IMR-90 (cell line): Measurements from ENCODE around the gene BANF1. TPM values are rescaled to one million over a fixed set of nuclear protein-coding genes. Genes with fewer than 3 reads are reported as not detected.

Experiments
- ATAC-seq: fragments of 200-7000 bp; cut with Tn5 transposase; 2 replicates; pipeline ENCODE4 v1.9.1; 2020; ENCODE audit warnings: low read depth, mild to moderate bottlenecking, moderate library complexity
- BruUV-seq: library from RNA; stranded (reverse); fragments of 400-500 nt; replicated peaks from 2 replicates; lab custom pipeline; 2021; lab: Mats Ljungman, UMichigan
- CTCF ChIA-PET: fragments of 300-600 bp; formaldehyde crosslinking; extraction: SDS; loops from one replicate; lab custom pipeline; 2021; ENCODE audit warnings: antibody characterized with exemption; lab: Yijun Ruan, JAX
- POLR2A ChIA-PET: fragments of 300-600 bp; sonication (Branson Sonifier 250); formaldehyde crosslinking; loops from one replicate; lab custom pipeline; 2022; ENCODE audit warnings: antibody characterized with exemption; ENCODE audit not compliant: unreplicated experiment; lab: Charles Lee
- DNase-seq: peaks from one replicate; pipeline ENCODE4 v3.0.0; 2013
- H2AFZ ChIP-seq: replicated peaks from 2 replicates; pipeline ENCODE3; 2013; ENCODE audit warnings: low read length, mild to moderate bottlenecking; ENCODE audit not compliant: poor library complexity
- H2AK5ac ChIP-seq: 2 replicates; pipeline ENCODE4 v1.6.1; 2013; ENCODE audit warnings: low read depth, low read length, inconsistent platforms
- H2AK9ac ChIP-seq: replicated peaks from 2 replicates; pipeline ENCODE3; 2013; ENCODE audit warnings: mild to moderate bottlenecking, low read depth, low read length, moderate library complexity; ENCODE audit not compliant: poor library complexity
- H2BK120ac ChIP-seq: 2 replicates; pipeline ENCODE4 v1.6.1; 2013; ENCODE audit warnings: low read depth, low read length, inconsistent platforms
- H2BK15ac ChIP-seq: 3 replicates; pipeline ENCODE4 v1.6.1; 2013; ENCODE audit warnings: low read depth, low read length, inconsistent platforms
- H2BK20ac ChIP-seq: 2 replicates; pipeline ENCODE4 v1.6.1; 2013; ENCODE audit warnings: low read depth, mild to moderate bottlenecking, inconsistent platforms, low read length, moderate library complexity
- H2BK5ac ChIP-seq: 2 replicates; pipeline ENCODE4 v1.6.1; 2013; ENCODE audit warnings: mild to moderate bottlenecking, low read depth, low read length, inconsistent platforms; ENCODE audit not compliant: poor library complexity, severe bottlenecking
- H3K14ac ChIP-seq: replicated peaks from 2 replicates; pipeline ENCODE4 v1.6.1; 2013; ENCODE audit warnings: low read depth, low read length, inconsistent platforms
- H3K18ac ChIP-seq: 2 replicates; pipeline ENCODE4 v1.6.1; 2013; ENCODE audit warnings: low read depth, low read length, control low read depth
- H3K23ac ChIP-seq: 2 replicates; pipeline ENCODE4 v1.6.1; 2013; ENCODE audit warnings: low read depth, low read length, inconsistent platforms
- H3K27ac ChIP-seq: 2 replicates; pipeline ENCODE4 v1.5.1; 2013; ENCODE audit warnings: mild to moderate bottlenecking, control low read depth, low read length; ENCODE audit not compliant: insufficient read depth
- H3K27me3 ChIP-seq: 2 replicates; pipeline ENCODE4 v1.6.1; 2013; ENCODE audit warnings: low read length; ENCODE audit not compliant: control insufficient read depth, insufficient read depth
- H3K36me3 ChIP-seq: 2 replicates; pipeline ENCODE4 v1.6.1; 2013; ENCODE audit warnings: low read length, mixed read lengths; ENCODE audit not compliant: control insufficient read depth, insufficient read depth
- H3K4ac ChIP-seq: 2 replicates; pipeline ENCODE4 v1.6.1; 2013; ENCODE audit warnings: low read depth, low read length, inconsistent platforms
- H3K4me1 ChIP-seq: 2 replicates; pipeline ENCODE4 v1.6.1; 2013; ENCODE audit warnings: low read length, mixed read lengths; ENCODE audit not compliant: control insufficient read depth, insufficient read depth
- H3K4me2 ChIP-seq: 2 replicates; pipeline ENCODE4 v1.6.1; 2013; ENCODE audit warnings: low read depth, mild to moderate bottlenecking, control low read depth, low read length, moderate library complexity
- H3K4me3 ChIP-seq: 2 replicates; pipeline ENCODE4 v1.5.1; 2013; ENCODE audit warnings: low read depth, mild to moderate bottlenecking, control low read depth, low read length, moderate library complexity; ENCODE audit not compliant: insufficient read depth
- H3K56ac ChIP-seq: 2 replicates; pipeline ENCODE4 v1.6.1; 2013; ENCODE audit warnings: low read length, inconsistent platforms; ENCODE audit not compliant: insufficient read depth; ENCODE audit errors: extremely low read depth
- H3K79me1 ChIP-seq, 2 experiments: 2 replicates each; pipeline ENCODE4 v1.6.1; 2013; ENCODE audit warnings: low read length in 2 of 2, inconsistent platforms in 1 of 2, low read depth in 1 of 2
- H3K9ac ChIP-seq: 2 replicates; pipeline ENCODE4 v1.6.1; 2013; ENCODE audit warnings: low read depth, low read length, control low read depth
- H3K9me1 ChIP-seq: 2 replicates; pipeline ENCODE4 v1.6.1; 2013; ENCODE audit warnings: low read length, inconsistent platforms; ENCODE audit not compliant: insufficient read depth
- H3K9me3 ChIP-seq: 2 replicates; pipeline ENCODE4 v1.6.1; 2013; ENCODE audit warnings: low read length; ENCODE audit not compliant: control insufficient read depth, insufficient read depth
- H4K20me1 ChIP-seq: 2 replicates; pipeline ENCODE4 v1.6.1; 2013; ENCODE audit warnings: low read length, inconsistent platforms; ENCODE audit not compliant: insufficient read depth
- H4K5ac ChIP-seq: 2 replicates; pipeline ENCODE4 v1.6.1; 2013; ENCODE audit warnings: mild to moderate bottlenecking, low read depth, low read length, control low read depth
- H4K8ac ChIP-seq, 2 experiments: 2 replicates each; pipeline ENCODE4 v1.6.1; 2013; ENCODE audit warnings: low read depth in 2 of 2, low read length in 2 of 2, control low read depth in 1 of 2, inconsistent platforms in 1 of 2
- H4K91ac ChIP-seq: 2 replicates; pipeline ENCODE4 v1.6.1; 2013; ENCODE audit warnings: low read depth, low read length, inconsistent platforms; ENCODE audit not compliant: insufficient read depth
- BHLHE40 ChIP-seq: fragments of 150-350 bp; IDR thresholded peaks from 2 replicates; pipeline ENCODE4 v1.6.1; 2016; ENCODE audit warnings: mild to moderate bottlenecking, low read depth, low read length
- CEBPB ChIP-seq: IDR thresholded peaks from 2 replicates; pipeline ENCODE4 v1.6.1; 2012; ENCODE audit warnings: low read depth, low read length, improper control_type of control experiment
- CHD1 ChIP-seq: IDR thresholded peaks from 2 replicates; pipeline ENCODE4 v1.6.1; 2012; ENCODE audit warnings: low read depth, low read length, improper control_type of control experiment
- CTCF ChIP-seq: conservative IDR thresholded peaks from 2 replicates; pipeline ENCODE4 v1.5.1; 2012; ENCODE audit warnings: mild to moderate bottlenecking, low read depth, low read length, improper control_type of control experiment
- ELK1 ChIP-seq: fragments of 150-350 bp; IDR thresholded peaks from 2 replicates; pipeline ENCODE4 v1.6.1; 2016; ENCODE audit warnings: low read depth, mild to moderate bottlenecking, low read length, moderate library complexity, borderline replicate concordance
- FOS ChIP-seq: fragments of 150-350 bp; IDR thresholded peaks from 2 replicates; pipeline ENCODE4 v1.6.1; 2016; ENCODE audit warnings: low read depth, low read length
- MAFK ChIP-seq: IDR thresholded peaks from 2 replicates; pipeline ENCODE4 v1.6.1; 2012; ENCODE audit warnings: low read depth, low read length, improper control_type of control experiment
- MAZ ChIP-seq: IDR thresholded peaks from 2 replicates; pipeline ENCODE4 v1.6.1; 2012; ENCODE audit warnings: low read depth, mild to moderate bottlenecking, low read length, improper control_type of control experiment, moderate library complexity, borderline replicate concordance
- MXI1 ChIP-seq: IDR thresholded peaks from 2 replicates; pipeline ENCODE4 v1.6.1; 2012; ENCODE audit warnings: low read depth, mild to moderate bottlenecking, low read length, moderate library complexity, borderline replicate concordance
- NFE2L2 ChIP-seq: fragments of 150-350 bp; IDR thresholded peaks from 2 replicates; pipeline ENCODE4 v1.6.1; 2016; ENCODE audit warnings: low read depth, mild to moderate bottlenecking, low read length
- POLR2A ChIP-seq: IDR thresholded peaks from 2 replicates; pipeline ENCODE4 v1.6.1; 2012; ENCODE audit warnings: mild to moderate bottlenecking, low read depth, low read length
- RAD21 ChIP-seq: IDR thresholded peaks from 2 replicates; pipeline ENCODE4 v1.6.1; 2012; ENCODE audit warnings: low read length, improper control_type of control experiment
- USF2 ChIP-seq: fragments of 150-350 bp; IDR thresholded peaks from 2 replicates; pipeline ENCODE4 v1.6.1; 2017; ENCODE audit warnings: mild to moderate bottlenecking, antibody characterized with exemption, low read length, low read depth
- WGBS, 2 experiments: methylation state at CpG; one replicate each; pipeline versions ENCODE4 v1.1.5 to v1.1.7; 2013; ENCODE audit warnings: missing lambda C conversion rate in 2 of 2; ENCODE audit not compliant: insufficient read length in 1 of 2; ENCODE audit errors: extremely low coverage in 2 of 2; 5-methylcytosine and 5-hydroxymethylcytosine counted together
- dilution Hi-C: fragments of 300-500 bp; cut with HindIII; formaldehyde crosslinking; loops from one replicate; pipeline ENCODE4 v1.14.3; 2018; ENCODE audit warnings: low sequenced_read_pairs; ENCODE audit not compliant: unreplicated experiment
- in situ Hi-C: fragments of 300-500 bp; cut with MboI; formaldehyde crosslinking; loops from 3 replicates; pipeline ENCODE4 v1.14.3; 2019; ENCODE audit warnings: low sequenced_read_pairs, inconsistent platforms, mixed read lengths
- intact Hi-C: fragments of 100-400 bp; cut with micrococcal nuclease; formaldehyde crosslinking; loops from 2 replicates; pipeline ENCODE4 v1.10.0; 2022
- polyA plus RNA-seq, 3 experiments: library from polyadenylated mRNA; depleted of rRNA; stranded (reverse); fragments of >200 nt; gene quantifications; 2 replicates each; pipeline ENCODE4 v1.2.3, GENCODE V29; 2012; ENCODE audit warnings: low replicate concordance in 1 of 3
- total RNA-seq: library from RNA; depleted of rRNA; stranded (reverse); fragments of >200 nt; gene quantifications from 2 replicates; pipeline ENCODE4 v1.2.3, GENCODE V29; 2012

The BANF1 gene
- total and polyA plus RNA-seq, 2 of the 4 experiments (the other 2 are of a cell fraction), result 36.6 to 242 TPM

GRCh38 chr11:65961267-65962140 is 40.8 kb upstream of the BANF1 start, which contains the start of gene SART1:
TSS of gene SART1 (plus strand) at chr11:65961734. CDS start at chr11:65961781, 47 bp downstream.
- peak within 1 kb of the TSS; percentile 99 for H3K23ac ChIP-seq
- peak within 1 kb of the TSS; percentile 95 for H3K4ac ChIP-seq
- peak within 1 kb of the TSS; percentile 96 for H3K56ac ChIP-seq
- ChIA-PET POLR2A (interaction anchor here (0.8 kb wide), 1 partner anchor 70 kb away, joined by 3 read pairs; no protein-coding TSS in a partner anchor), CTCF (interaction anchor here (1.0 kb wide), 1 partner anchor 15 kb away, joined by 3 read pairs; no protein-coding TSS in a partner anchor)
- H4K8ac ChIP-seq, result peak within 1 kb of the TSS; percentile 100
- H2BK15ac ChIP-seq, result peak within 1 kb of the TSS; percentile 42; the same call in 2 of the 3 replicates
- peaks cover 8% of the 10 kb centered on the region for H3K4me1 ChIP-seq
- peak within 1 kb of the TSS; percentile 96 for H4K5ac ChIP-seq
- no peaks in the 10 kb centered on the region for H3K27me3 ChIP-seq
- H3K14ac ChIP-seq, result peak within 1 kb of the TSS; percentile 98
- peak within 1 kb of the TSS; percentile 95 for H2AFZ ChIP-seq
- WGBS, 2 experiments, result 2% methylated on average over 75 of the region's 97 CpGs; no CpG with 5 or more reads in 1 of the 2 experiments
- H3K9me1 ChIP-seq, result peaks cover 5% of the 10 kb centered on the region; the same call in 1 of the 2 replicates
- no TSS peak for BruUV-seq
- H3K9me3 ChIP-seq, result no peaks in the 10 kb centered on the region
- peak within 1 kb of the TSS; percentile 59 for H3K4me3 ChIP-seq
- peak within 1 kb of the TSS; percentile 84 for H2BK5ac ChIP-seq
- intact Hi-C loops (loop anchor here (2.0 to 5.0 kb wide), 2 partner anchors 44 to 73 kb away; partner anchors contain the start of genes C11orf68, DRAP1 and FIBP), in situ Hi-C loops (loop anchor here (5.0 kb wide), 1 partner anchor 69 kb away; the partner anchor contains the start of gene CCDC85B), dilution Hi-C loops (no loop called here)
- peak; percentile 96 for ATAC-seq
- H2BK20ac ChIP-seq, result no peak within 1 kb of the TSS
- peak; percentile 97 for DNase-seq
- H2BK120ac ChIP-seq, result peak within 1 kb of the TSS; percentile 49; the same call in 1 of the 2 replicates
- peak within 1 kb of the TSS; percentile 98 for H3K9ac ChIP-seq
- H3K4me2 ChIP-seq, result peak within 1 kb of the TSS; percentile 98
- H3K27ac ChIP-seq, result peak within 1 kb of the TSS; percentile 98
- H4K20me1 ChIP-seq, result peaks cover 7% of the 10 kb centered on the region
- H3K79me1 ChIP-seq, result peaks cover 16 to 47% of the 10 kb centered on the region in 2 experiments
- peak within 1 kb of the TSS; percentile 96 for H2AK5ac ChIP-seq
- peak within 1 kb of the TSS; percentile 62 for H3K18ac ChIP-seq
- H4K91ac ChIP-seq, result peak within 1 kb of the TSS; percentile 98
- H3K36me3 ChIP-seq, result peaks cover 24% of the 10 kb centered on the region
- H2AK9ac ChIP-seq, result peak within 1 kb of the TSS; percentile 97
- TF ChIP-seq NFE2L2 (no peak), POLR2A (peak; percentile 89), CHD1 (no peak), MAFK (no peak), USF2 (peak; percentile 12), MXI1 (peak; percentile 47; the same call in 1 of the 2 replicates), CEBPB (no peak), BHLHE40 (no peak; the same call in 1 of the 2 replicates), FOS (no peak), MAZ (peak; percentile 56; the same call in 1 of the 2 replicates), CTCF (no peak), ELK1 (no peak), RAD21 (peak; percentile 11)
